ENCODE results near the gene DOK7.

DNA sequence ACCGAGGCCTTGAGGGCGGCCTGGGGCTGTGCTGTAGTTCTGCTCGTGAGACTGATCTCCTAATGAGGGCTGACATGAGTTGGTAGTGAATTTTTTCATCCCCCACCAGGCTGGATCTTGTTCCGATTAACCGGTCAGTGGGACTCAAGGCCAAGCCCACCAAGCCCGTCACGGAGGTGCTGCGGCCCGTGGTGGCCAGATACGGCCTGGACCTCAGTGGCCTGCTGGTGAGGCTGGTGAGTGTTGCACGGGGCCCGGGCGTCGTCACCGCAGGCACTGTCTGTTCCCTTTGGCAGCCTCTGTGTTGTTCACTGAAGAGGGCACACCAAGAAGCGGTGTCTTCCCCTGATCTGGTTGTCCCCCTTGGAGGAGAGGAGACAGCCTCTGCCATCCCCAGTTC is 39.7 kb upstream of the DOK7 start:
- no peak for TF ChIP-seq YY1 (IDR thresholded peaks at IDR 0.05; ENCODE audit: insufficient read depth, insufficient read length)
- TF ChIP-seq SUZ12 (IDR thresholded peaks at IDR 0.05; ENCODE audit: extremely low read depth, insufficient read depth, insufficient read length), result no peak
